Activated naive CD8-positive, alpha-beta T cell treated with anti-CD3 and anti-CD28 coated beads, Interleukin-2, amount 50 U/mL, for 16 hours (primary cell): ENCODE results near the gene DPP10.

ENCODE experiments used
- DNase-seq: peaks from one replicate; pipeline ENCODE4 v3.0.0-alpha.2; 2020; ENCODE audit warnings: low read depth, low spot score

DPP10 gene

DNA sequence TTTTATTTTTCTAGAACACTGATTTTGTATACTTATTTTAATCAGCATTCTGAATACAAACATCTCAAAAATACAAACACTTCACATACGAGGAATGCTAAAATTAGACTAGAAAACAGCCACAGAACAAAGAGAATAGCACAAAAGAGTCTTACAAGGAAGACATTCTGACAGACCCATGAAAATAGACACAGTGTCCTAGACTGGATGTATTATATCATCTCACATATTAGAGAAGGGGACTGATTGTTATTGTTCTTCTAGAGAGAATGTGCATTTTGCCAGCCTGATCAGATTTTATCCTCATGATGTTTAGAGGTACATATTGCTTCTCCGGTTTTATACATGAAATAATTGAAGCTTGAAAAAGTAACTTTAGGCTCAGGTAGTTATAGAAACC, 357.9 kb downstream of the DPP10 start:
- no peak for DNase-seq

GRCh38 chr2:114805195-114805594, 362.8 kb downstream of the DPP10 start:
- no peak for DNase-seq

DNA sequence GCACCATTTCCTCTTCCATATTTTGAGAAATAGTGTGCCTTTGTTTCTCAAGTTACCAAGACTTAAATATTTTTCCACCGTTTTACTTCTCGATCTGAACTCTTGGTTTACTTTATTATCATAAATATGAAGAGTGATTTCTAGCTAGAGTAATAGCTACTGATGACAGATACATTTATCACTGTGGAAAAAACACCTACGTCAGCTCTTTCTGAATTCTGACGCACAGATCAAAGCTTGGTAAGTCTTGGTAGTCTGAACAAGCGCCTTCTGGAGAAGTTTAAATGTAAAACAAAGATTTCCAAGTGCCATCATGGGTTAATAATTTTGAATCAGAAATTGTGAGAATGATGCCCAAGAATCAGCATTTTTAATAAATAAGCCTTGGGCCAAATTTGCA, 367.7 kb downstream of the DPP10 start:
- no peak for DNase-seq

GRCh38 chr2:114812261-114812660, 369.8 kb downstream of the DPP10 start:
- DNase-seq = no peak

GRCh38 chr2:114814355-114814754, 371.9 kb downstream of the DPP10 start:
- DNase-seq = no peak

DNA sequence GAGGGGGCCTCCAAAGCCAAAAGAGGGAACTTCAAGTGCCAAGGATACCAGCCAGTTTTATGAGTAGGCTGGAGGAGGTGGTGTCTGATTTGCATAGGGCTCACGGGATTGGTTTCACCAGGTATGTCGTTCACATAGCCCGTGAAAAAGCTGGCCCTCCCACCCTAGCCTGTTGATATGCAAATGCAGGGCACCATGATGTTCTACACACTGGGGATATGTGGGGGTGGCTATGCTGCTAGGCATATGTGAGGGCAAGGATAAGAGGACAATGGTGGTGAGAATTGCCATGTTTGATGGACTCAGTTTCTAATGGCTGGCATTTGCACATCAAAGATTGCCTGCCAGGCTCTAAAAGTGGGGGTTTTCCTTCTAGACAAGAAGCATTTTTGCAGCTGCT, 378.6 kb downstream of the DPP10 start:
- DNase-seq = no peak

- DNase-seq = no peak
Observed at GRCh38 chr2:114843963-114844362, 401.5 kb downstream of the DPP10 start.

DNA sequence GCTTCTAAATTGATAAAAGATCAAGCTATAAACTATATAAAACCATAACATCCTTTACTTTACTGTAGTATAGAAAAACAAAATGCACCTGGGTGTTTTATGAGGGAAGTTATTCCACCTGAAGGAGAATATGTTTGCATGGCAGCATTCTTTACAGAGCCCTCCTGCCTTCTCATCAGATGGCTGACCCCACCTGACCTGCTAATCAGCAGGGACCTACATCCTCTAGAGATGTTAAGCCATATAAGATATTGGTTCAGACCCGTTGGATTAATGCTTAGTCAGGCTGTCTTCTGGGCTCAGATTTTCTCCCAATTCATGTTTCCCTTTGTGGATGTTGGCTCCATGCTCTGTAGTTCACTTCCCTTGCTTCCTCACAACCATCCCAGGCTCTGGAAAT, 414.8 kb downstream of the DPP10 start:
- no peak for DNase-seq

GRCh38 chr2:114859726-114860510, 417.5 kb downstream of the DPP10 start:
- no peak for DNase-seq

GRCh38 chr2:114862243-114862642, 419.8 kb downstream of the DPP10 start:
- no peak for DNase-seq

GRCh38 chr2:114864901-114865300, 422.5 kb downstream of the DPP10 start:
- DNase-seq = no peak

- DNase-seq = no peak
Observed at GRCh38 chr2:114880046-114880445, 437.6 kb downstream of the DPP10 start.

GRCh38 chr2:114919985-114920384, 477.5 kb downstream of the DPP10 start:
- DNase-seq = no peak

- no peak for DNase-seq
Observed at GRCh38 chr2:114922076-114922475, 479.6 kb downstream of the DPP10 start.

GRCh38 chr2:114925296-114926255, 483.1 kb downstream of the DPP10 start:
- no peak for DNase-seq

- DNase-seq = no peak
Observed at GRCh38 chr2:114926303-114926702, 483.9 kb downstream of the DPP10 start.

- DNase-seq = no peak
Observed at GRCh38 chr2:114929225-114929624, 486.8 kb downstream of the DPP10 start.

- no peak for DNase-seq
Observed at GRCh38 chr2:114933671-114934241, 491.3 kb downstream of the DPP10 start.

DNA sequence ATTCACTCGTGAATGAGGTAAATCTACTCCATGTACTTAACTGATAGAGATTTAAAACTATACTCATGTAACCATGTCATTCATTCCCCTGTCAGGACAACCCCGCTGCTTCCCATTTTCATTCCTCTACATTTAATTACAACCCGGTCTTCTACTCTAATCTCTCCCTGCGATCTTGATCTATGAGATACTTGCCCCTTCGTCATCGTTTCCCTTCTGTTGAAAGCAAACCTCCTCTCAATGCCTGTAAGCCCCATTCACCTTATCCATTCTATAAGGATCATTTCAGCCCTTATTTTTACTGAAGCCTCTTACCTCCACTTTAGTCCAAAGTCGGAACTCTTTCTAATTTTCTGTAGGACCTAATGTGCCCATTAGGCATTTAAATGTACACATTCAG, 492.6 kb downstream of the DPP10 start:
- no peak for DNase-seq

- no peak for DNase-seq
Observed at GRCh38 chr2:114937366-114937930, 495.0 kb downstream of the DPP10 start.

DNA sequence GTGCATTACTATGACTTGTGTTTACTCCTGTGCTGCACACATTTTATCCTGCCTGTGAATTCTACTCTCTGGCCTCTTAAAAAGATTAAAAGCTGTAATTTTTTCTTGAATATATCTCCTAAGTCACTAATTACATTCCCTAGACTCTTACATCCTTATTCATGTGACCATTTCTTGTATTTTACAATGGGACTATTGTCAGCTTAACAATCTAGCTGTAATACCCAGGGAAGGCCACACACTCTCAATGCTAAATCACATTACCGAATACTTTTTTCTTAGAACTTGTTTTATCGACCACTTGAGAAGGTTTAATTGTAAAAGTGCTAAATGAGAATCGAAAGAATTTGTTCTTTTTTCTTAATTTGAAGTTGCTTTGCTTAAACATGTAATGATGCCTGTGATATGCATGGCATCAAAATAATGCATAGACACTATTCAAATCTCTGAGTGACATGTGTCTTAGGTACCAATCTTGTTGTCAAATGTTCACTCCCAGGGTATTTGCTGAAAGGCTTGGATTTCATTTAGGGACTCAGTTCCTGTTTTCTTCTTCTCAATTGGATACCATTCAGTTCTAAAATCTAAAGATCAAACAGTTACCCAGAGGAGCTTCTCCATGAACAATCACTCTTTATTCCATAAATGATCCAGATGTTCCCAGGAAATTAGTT, 498.5 kb downstream of the DPP10 start:
- no peak for DNase-seq
